Stimulated activated CD4-positive, alpha-beta T cell treated with anti-CD3 and anti-CD28 coated beads, Interleukin-4, amount 100 ng/mL, for 1 hour (primary cell): ENCODE data around the gene NTSR2.

ENCODE experiments used
- DNase-seq: peaks from one replicate; pipeline ENCODE4 v3.0.0-alpha.2; 2020

Gene NTSR2

GRCh38 chr2:11618708-11619062 lies 51.3 kb downstream of the NTSR2 start:
- no peak for DNase-seq

GRCh38 chr2:11617984-11618707 lies 51.8 kb downstream of the NTSR2 start:
- no peak for DNase-seq

GRCh38 chr2:11617527-11617926 lies 52.5 kb downstream of the NTSR2 start:
- DNase-seq, result no peak

GRCh38 chr2:11616851-11617415 lies 53.1 kb downstream of the NTSR2 start:
- DNase-seq, result no peak

GRCh38 chr2:11616097-11616687 lies 53.8 kb downstream of the NTSR2 start:
- DNase-seq, result no peak

GRCh38 chr2:11615209-11615608 lies 54.8 kb downstream of the NTSR2 start:
- DNase-seq, result no peak

GRCh38 chr2:11613297-11613696 lies 56.7 kb downstream of the NTSR2 start:
- DNase-seq, result no peak

GRCh38 chr2:11612553-11613215 lies 57.3 kb downstream of the NTSR2 start:
- no peak for DNase-seq

- DNase-seq, result no peak
Measured at GRCh38 chr2:11611251-11611650, 58.7 kb downstream of the NTSR2 start.

GRCh38 chr2:11610624-11611242 lies 59.3 kb downstream of the NTSR2 start:
- DNase-seq, result no peak
